Trophoblast cell (in vitro differentiated cells and primary cell): ENCODE data around the gene HIVEP3.

Experiments
- DNase-seq, 2 donors: peaks; one replicate each; pipeline ENCODE4 v3.0.0-alpha.2; 2016
- H2AFZ ChIP-seq: 2 replicates; pipeline ENCODE4 v1.6.1; 2013; ENCODE audit warnings: low read length, moderate library complexity, mild to moderate bottlenecking; ENCODE audit not compliant: insufficient read depth, poor library complexity
- H2AK5ac ChIP-seq: 2 replicates; pipeline ENCODE4 v1.6.1; 2013; ENCODE audit warnings: mild to moderate bottlenecking, low read length
- H2BK120ac ChIP-seq: 2 replicates; pipeline ENCODE4 v1.6.1; 2013; ENCODE audit warnings: low read length, mild to moderate bottlenecking, moderate library complexity; ENCODE audit not compliant: insufficient read depth, poor library complexity
- H2BK12ac ChIP-seq: 2 replicates; pipeline ENCODE4 v1.6.1; 2013; ENCODE audit warnings: mild to moderate bottlenecking, low read length, moderate library complexity
- H2BK5ac ChIP-seq: 2 replicates; pipeline ENCODE4 v1.6.1; 2013; ENCODE audit warnings: low read length, low read depth, moderate library complexity, mild to moderate bottlenecking; ENCODE audit not compliant: poor library complexity
- H3K14ac ChIP-seq: 2 replicates; pipeline ENCODE4 v1.6.1; 2013; ENCODE audit warnings: mild to moderate bottlenecking, low read length
- H3K18ac ChIP-seq: 2 replicates; pipeline ENCODE4 v1.6.1; 2013; ENCODE audit warnings: mild to moderate bottlenecking, low read length
- H3K23ac ChIP-seq: 2 replicates; pipeline ENCODE4 v1.6.1; 2013; ENCODE audit warnings: low read length
- H3K27ac ChIP-seq: 2 replicates; pipeline ENCODE4 v1.5.1; 2013; ENCODE audit warnings: low read depth, mild to moderate bottlenecking, inconsistent platforms, low read length, moderate library complexity
- H3K27me3 ChIP-seq: 2 replicates; pipeline ENCODE4 v1.6.1; 2013; ENCODE audit warnings: inconsistent platforms, mild to moderate bottlenecking, low read length, moderate library complexity; ENCODE audit not compliant: insufficient read depth
- H3K36me3 ChIP-seq, 2 experiments: 1 replicate in 1 of 2; 2 replicates in 1 of 2; pipeline ENCODE4 v1.6.1; 2013; ENCODE audit warnings: low read length in 2 of 2, mild to moderate bottlenecking in 2 of 2, moderate library complexity in 1 of 2; ENCODE audit not compliant: insufficient read depth in 2 of 2, control insufficient read depth in 1 of 2
- H3K4ac ChIP-seq: 2 replicates; pipeline ENCODE4 v1.6.1; 2013; ENCODE audit warnings: low read depth, mild to moderate bottlenecking, low read length, moderate library complexity
- H3K4me1 ChIP-seq, 2 experiments: 1 replicate in 1 of 2; 2 replicates in 1 of 2; pipeline ENCODE4 v1.6.1; 2013; ENCODE audit warnings: low read length in 2 of 2, mild to moderate bottlenecking in 2 of 2, moderate library complexity in 1 of 2; ENCODE audit not compliant: insufficient read depth in 2 of 2, control insufficient read depth in 1 of 2
- H3K4me2 ChIP-seq: 2 replicates; pipeline ENCODE4 v1.6.1; 2013; ENCODE audit warnings: inconsistent platforms, mild to moderate bottlenecking, low read length, moderate library complexity
- H3K4me3 ChIP-seq: 2 replicates; pipeline ENCODE4 v1.5.1; 2013; ENCODE audit warnings: mild to moderate bottlenecking, low read depth, low read length, inconsistent platforms
- H3K79me1 ChIP-seq: one replicate; pipeline ENCODE4 v1.6.1; 2013; ENCODE audit warnings: low read length
- H3K79me2 ChIP-seq: 2 replicates; pipeline ENCODE4 v1.6.1; 2013; ENCODE audit warnings: low read length, mild to moderate bottlenecking; ENCODE audit not compliant: control insufficient read depth, insufficient read depth, poor library complexity
- H3K9ac ChIP-seq: 2 replicates; pipeline ENCODE4 v1.6.1; 2013; ENCODE audit warnings: mild to moderate bottlenecking, low read length
- H3K9me3 ChIP-seq: 2 replicates; pipeline ENCODE4 v1.6.1; 2013; ENCODE audit warnings: low read depth, mild to moderate bottlenecking, control low read depth, inconsistent platforms, low read length; ENCODE audit not compliant: insufficient read depth
- H4K12ac ChIP-seq: 2 replicates; pipeline ENCODE4 v1.6.1; 2013; ENCODE audit warnings: low read depth, mild to moderate bottlenecking, low read length, moderate library complexity
- H4K8ac ChIP-seq: 2 replicates; pipeline ENCODE4 v1.6.1; 2013; ENCODE audit warnings: low read depth, mild to moderate bottlenecking, low read length, moderate library complexity
- H4K91ac ChIP-seq: one replicate; pipeline ENCODE4 v1.6.1; 2013; ENCODE audit warnings: low read depth, mild to moderate bottlenecking, low read length, moderate library complexity
- WGBS: extraction: QIAGEN DNeasy Blood & Tissue Kit; methylation state at CpG from one replicate; pipeline ENCODE4 v1.1.7; 2013; ENCODE audit warnings: missing lambda C conversion rate; ENCODE audit not compliant: insufficient read length, insufficient coverage; ENCODE audit errors: extremely low coverage; 5-methylcytosine and 5-hydroxymethylcytosine counted together

The HIVEP3 gene

DNA sequence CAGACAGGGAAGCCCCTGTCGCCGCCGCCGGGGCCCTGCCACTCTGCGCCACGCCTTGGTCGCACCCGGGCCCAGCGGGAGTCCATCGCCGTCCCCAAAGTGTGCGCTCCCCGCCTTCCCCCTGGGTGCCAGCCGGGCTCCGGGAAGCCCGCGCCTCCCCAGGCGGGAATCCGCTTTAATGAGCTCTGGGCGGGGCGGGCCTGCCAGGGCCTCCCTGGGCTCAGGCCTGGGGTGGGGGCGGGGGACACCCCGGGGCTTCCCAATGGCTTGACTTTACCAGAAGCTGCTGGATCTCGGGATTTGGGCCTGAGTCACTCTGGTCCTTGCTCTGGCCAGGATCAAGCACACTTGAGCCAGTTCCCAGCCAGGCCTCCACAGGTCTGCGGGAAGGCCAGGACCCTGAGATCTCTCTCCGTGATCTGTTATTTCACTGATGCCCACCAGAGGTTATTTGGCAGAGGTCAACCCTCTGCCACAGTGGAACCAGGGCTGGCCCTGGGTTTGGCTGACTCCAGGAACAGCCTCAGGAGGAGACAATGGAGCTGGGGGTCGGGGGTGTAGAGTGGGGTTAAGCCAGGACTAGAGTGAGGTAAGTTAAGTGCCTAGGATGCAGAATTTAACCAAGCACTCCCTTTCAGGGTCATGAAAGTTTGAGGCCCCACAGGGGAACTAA is 255.8 kb downstream of the HIVEP3 start:
- no peak overlapping the region for H4K8ac ChIP-seq
- H3K9ac ChIP-seq: peak overlapping the region; percentile 30
- H3K9me3 ChIP-seq: peaks cover 3% of the 10 kb centered on the region
- H3K4ac ChIP-seq: no peak overlapping the region
- H3K27ac ChIP-seq: no peak overlapping the region
- no peaks in the 10 kb centered on the region for H3K79me2 ChIP-seq
- H3K18ac ChIP-seq: no peak overlapping the region
- H2BK12ac ChIP-seq: no peak overlapping the region
- peaks cover 39% of the 10 kb centered on the region in 2 experiments for H3K4me1 ChIP-seq
- DNase-seq: peak; percentile 78 to 90
- no peak overlapping the region for H2BK5ac ChIP-seq
- no peaks in the 10 kb centered on the region for H3K36me3 ChIP-seq
- no peak overlapping the region for H3K23ac ChIP-seq
- no peak overlapping the region for H4K12ac ChIP-seq
- no CpG with 5 or more reads among the region's 27 CpGs for WGBS
- H2BK120ac ChIP-seq: no peak overlapping the region
- peak overlapping the region; percentile 71 for H3K4me3 ChIP-seq
- H3K79me1 ChIP-seq: peaks cover 9% of the 10 kb centered on the region
- peak overlapping the region; percentile 33 for H4K91ac ChIP-seq
- peak overlapping the region; percentile 60 for H2AFZ ChIP-seq
- H2AK5ac ChIP-seq: no peak overlapping the region
- no peak overlapping the region for H3K14ac ChIP-seq
- H3K4me2 ChIP-seq: peak overlapping the region; percentile 77
- peaks cover 7% of the 10 kb centered on the region for H3K27me3 ChIP-seq

GRCh38 chr1:41662061-41662764 is 256.5 kb downstream of the HIVEP3 start:
- Histone ChIP-seq H4K91ac (peak overlapping the region; percentile 33), H3K79me1 (peaks cover 9% of the 10 kb centered on the region), H3K9me3 (peaks cover 3% of the 10 kb centered on the region), H3K79me2 (no peaks in the 10 kb centered on the region), H3K9ac (peak overlapping the region; percentile 60), H3K4me2 (peak overlapping the region; percentile 91), H3K27ac (no peak overlapping the region), H3K4ac (no peak overlapping the region), H3K36me3 (no peaks in the 10 kb centered on the region), H3K27me3 (peaks cover 7% of the 10 kb centered on the region), H3K4me1 (peaks cover 36 to 39% of the 10 kb centered on the region in 2 experiments), H3K4me3 (peak overlapping the region; percentile 71), H2BK120ac (no peak overlapping the region), H2BK5ac (no peak overlapping the region), H2AFZ (peak overlapping the region; percentile 67), H2BK12ac (no peak overlapping the region), H3K18ac (no peak overlapping the region), H4K12ac (no peak overlapping the region), H3K23ac (no peak overlapping the region), H3K14ac (no peak overlapping the region), H2AK5ac (no peak overlapping the region), H4K8ac (no peak overlapping the region)
- WGBS: no CpG with 5 or more reads among the region's 105 CpGs
- DNase-seq: peak; percentile 67 to 78

- Histone ChIP-seq H3K36me3 (no peaks in the 10 kb centered on the region), H3K27me3 (peaks cover 7% of the 10 kb centered on the region), H4K91ac (no peak overlapping the region), H4K12ac (no peak overlapping the region), H2BK12ac (no peak overlapping the region), H2BK120ac (no peak overlapping the region), H3K9ac (peak overlapping the region; percentile 60), H3K27ac (no peak overlapping the region), H3K18ac (no peak overlapping the region), H3K14ac (no peak overlapping the region), H2AK5ac (no peak overlapping the region), H2BK5ac (no peak overlapping the region), H3K79me2 (no peaks in the 10 kb centered on the region), H2AFZ (peak overlapping the region; percentile 67), H3K9me3 (peaks cover 3% of the 10 kb centered on the region), H3K79me1 (peaks cover 9% of the 10 kb centered on the region), H3K4me2 (peak overlapping the region; percentile 91), H3K23ac (no peak overlapping the region), H4K8ac (no peak overlapping the region), H3K4ac (no peak overlapping the region), H3K4me1 (peaks cover 35 to 39% of the 10 kb centered on the region in 2 experiments), H3K4me3 (peak overlapping the region; percentile 68)
- WGBS: no CpG with 5 or more reads among the region's 44 CpGs
- no peak for DNase-seq
Observed at GRCh38 chr1:41661428-41662060, 257.2 kb downstream of the HIVEP3 start.

DNA sequence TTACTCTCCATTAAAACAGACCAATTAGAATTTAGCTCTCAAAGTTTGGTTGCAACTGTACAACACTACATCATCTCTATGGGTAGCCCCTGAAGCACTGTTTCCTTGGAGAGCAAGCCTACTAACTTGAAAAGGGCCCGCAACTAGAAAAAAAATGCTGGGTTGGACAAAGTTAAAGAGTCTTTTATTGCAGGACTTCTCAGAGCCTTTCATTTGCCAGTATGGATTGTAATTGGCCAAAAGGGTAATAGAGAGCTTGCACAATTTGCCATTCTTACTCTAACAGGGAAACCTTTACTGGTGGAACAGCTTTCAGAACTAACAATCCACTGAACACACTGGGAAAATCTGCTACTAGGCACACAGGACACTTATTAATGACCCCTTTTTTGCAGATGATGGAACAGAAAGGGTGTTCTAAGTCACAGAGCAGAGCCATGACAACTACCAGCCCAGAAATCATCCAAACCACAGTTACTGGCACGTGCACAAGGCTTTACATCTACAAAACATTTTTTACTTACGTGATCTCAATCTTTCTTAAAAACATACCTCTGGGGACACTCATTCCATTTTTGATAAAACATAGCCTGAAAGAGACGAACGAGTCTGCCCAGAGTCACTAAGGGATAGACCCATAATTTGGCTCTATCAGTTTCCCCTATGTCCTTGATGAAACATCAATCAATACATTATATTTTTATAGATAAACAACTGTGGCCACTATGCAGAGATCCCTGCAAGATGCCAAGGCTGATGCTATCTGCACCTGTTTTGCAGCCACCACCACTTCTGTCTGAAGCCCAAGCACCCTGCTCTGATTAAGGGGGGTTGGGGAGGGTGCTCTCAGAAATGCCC is 257.9 kb downstream of the HIVEP3 start:
- H4K12ac ChIP-seq: no peak overlapping the region
- no peaks in the 10 kb centered on the region for H3K36me3 ChIP-seq
- no peak overlapping the region for H3K4ac ChIP-seq
- no peak overlapping the region for H3K4me2 ChIP-seq
- H4K91ac ChIP-seq: no peak overlapping the region
- H2BK12ac ChIP-seq: no peak overlapping the region
- peak in 1 of 2 donors; percentile 21 for DNase-seq
- H4K8ac ChIP-seq: no peak overlapping the region
- WGBS: no CpG with 5 or more reads among the region's 5 CpGs
- H3K9me3 ChIP-seq: peaks cover 3% of the 10 kb centered on the region
- H3K27ac ChIP-seq: no peak overlapping the region
- H3K23ac ChIP-seq: no peak overlapping the region
- H2BK120ac ChIP-seq: no peak overlapping the region
- no peak overlapping the region for H3K18ac ChIP-seq
- no peak overlapping the region for H2BK5ac ChIP-seq
- H3K4me1 ChIP-seq: peaks cover 33 to 35% of the 10 kb centered on the region in 2 experiments
- H3K9ac ChIP-seq: no peak overlapping the region
- peaks cover 9% of the 10 kb centered on the region for H3K79me1 ChIP-seq
- no peaks in the 10 kb centered on the region for H3K79me2 ChIP-seq
- no peak overlapping the region for H2AFZ ChIP-seq
- H3K4me3 ChIP-seq: no peak overlapping the region
- H2AK5ac ChIP-seq: no peak overlapping the region
- no peak overlapping the region for H3K14ac ChIP-seq
- H3K27me3 ChIP-seq: peaks cover 7% of the 10 kb centered on the region
